ENCODE measurements around the gene LRP5.

- no peak for TF ChIP-seq CTCF (IDR thresholded peaks at IDR 0.05)
- TF ChIP-seq POLR2A (IDR thresholded peaks at IDR 0.05): no peak
Observed at GRCh38 chr11:68346462-68346790, 34.0 kb downstream of the LRP5 start.
